ENCODE results near the gene BUD31.

GRCh38 chr7:99424932-99425730 is 16.4 kb downstream of the BUD31 start:
- TF ChIP-seq CTBP1 (IDR thresholded peaks at IDR 0.05; ENCODE audit: borderline replicate concordance) (no peak), FOXK2 (IDR thresholded peaks at IDR 0.05) (no peak), SP1 (IDR thresholded peaks at IDR 0.05) (no peak), BHLHE40 (IDR thresholded peaks at IDR 0.05; ENCODE audit: borderline replicate concordance) (no peak), TARDBP (IDR thresholded peaks at IDR 0.05) (no peak), NFRKB (IDR thresholded peaks at IDR 0.05) (no peak), ELF4 (IDR thresholded peaks at IDR 0.05) (no peak), FOXM1 (IDR thresholded peaks at IDR 0.05; ENCODE audit: borderline replicate concordance) (no peak), ZNF384 (IDR thresholded peaks at IDR 0.05) (no peak), L3MBTL2 (conservative IDR thresholded peaks at IDR 0.05) (no peak), SUZ12 (IDR thresholded peaks at IDR 0.05) (no peak), PKNOX1 (IDR thresholded peaks at IDR 0.05) (no peak), ARNT (IDR thresholded peaks at IDR 0.05) (no peak)
